ENCODE data around the gene DPEP2NB.
"Not testable (repeated sequence)": the region's sequence is repeated elsewhere in the genome, so short reads cannot be mapped to it uniquely, and the experiment has no call there.

Gene DPEP2NB

GRCh38 chr16:67979955-67980678 is 35.6 kb downstream of the DPEP2NB start, which contains the start of gene DPEP3:
Gene DPEP3 (minus strand): TSS chr16:67980499. CDS start chr16:67980380, 119 bp downstream.
- DNase-seq (ENCODE audit: low read depth): no peak

- no peak for DNase-seq (ENCODE audit: low read depth)
Observed at GRCh38 chr16:67977469-67978227, 38.1 kb downstream of the DPEP2NB start.

GRCh38 chr16:67977005-67977404 is 38.7 kb downstream of the DPEP2NB start:
- no peak for DNase-seq (ENCODE audit: low read depth)

GRCh38 chr16:67976205-67976604 is 39.5 kb downstream of the DPEP2NB start:
- DNase-seq (ENCODE audit: low read depth): no peak

- no peak for DNase-seq (ENCODE audit: low read depth)
Observed at GRCh38 chr16:67975321-67976105, 40.2 kb downstream of the DPEP2NB start.

- not testable (repeated sequence) for DNase-seq (ENCODE audit: low read depth)
Observed at GRCh38 chr16:67972285-67972684, 43.4 kb downstream of the DPEP2NB start.

- DNase-seq (ENCODE audit: low read depth): no peak
Observed at GRCh38 chr16:67971111-67971510, 44.6 kb downstream of the DPEP2NB start.

GRCh38 chr16:67969254-67970039 is 46.3 kb downstream of the DPEP2NB start:
- no peak for DNase-seq (ENCODE audit: low read depth)

GRCh38 chr16:67968400-67969253 is 47.1 kb downstream of the DPEP2NB start, which contains the start of gene SLC12A4:
Gene SLC12A4 (minus strand): TSS chr16:67968637. CDS start chr16:67968553, 84 bp downstream.
- peak; percentile 95 for DNase-seq (ENCODE audit: low read depth)

- DNase-seq (ENCODE audit: low read depth): peak; percentile 27
Observed at GRCh38 chr16:67967958-67968399, 47.7 kb downstream of the DPEP2NB start.

- DNase-seq (ENCODE audit: low read depth): no peak
Observed at GRCh38 chr16:67967183-67967957, 48.3 kb downstream of the DPEP2NB start.

GRCh38 chr16:67966549-67967182 is 49.0 kb downstream of the DPEP2NB start:
- no peak for DNase-seq (ENCODE audit: low read depth)

- DNase-seq (ENCODE audit: low read depth): no peak
Observed at GRCh38 chr16:67965668-67966548, 49.8 kb downstream of the DPEP2NB start.

GRCh38 chr16:67964477-67965131 is 51.1 kb downstream of the DPEP2NB start:
- DNase-seq (ENCODE audit: low read depth): no peak

- DNase-seq (ENCODE audit: low read depth): no peak
Observed at GRCh38 chr16:67963662-67964321, 51.9 kb downstream of the DPEP2NB start.
